Measurements from ENCODE around the gene TSEN54.
"Not testable (repeated sequence)": the region's sequence is repeated elsewhere in the genome, so short reads cannot be mapped to it uniquely, and the experiment has no call there.

The TSEN54 gene

DNA sequence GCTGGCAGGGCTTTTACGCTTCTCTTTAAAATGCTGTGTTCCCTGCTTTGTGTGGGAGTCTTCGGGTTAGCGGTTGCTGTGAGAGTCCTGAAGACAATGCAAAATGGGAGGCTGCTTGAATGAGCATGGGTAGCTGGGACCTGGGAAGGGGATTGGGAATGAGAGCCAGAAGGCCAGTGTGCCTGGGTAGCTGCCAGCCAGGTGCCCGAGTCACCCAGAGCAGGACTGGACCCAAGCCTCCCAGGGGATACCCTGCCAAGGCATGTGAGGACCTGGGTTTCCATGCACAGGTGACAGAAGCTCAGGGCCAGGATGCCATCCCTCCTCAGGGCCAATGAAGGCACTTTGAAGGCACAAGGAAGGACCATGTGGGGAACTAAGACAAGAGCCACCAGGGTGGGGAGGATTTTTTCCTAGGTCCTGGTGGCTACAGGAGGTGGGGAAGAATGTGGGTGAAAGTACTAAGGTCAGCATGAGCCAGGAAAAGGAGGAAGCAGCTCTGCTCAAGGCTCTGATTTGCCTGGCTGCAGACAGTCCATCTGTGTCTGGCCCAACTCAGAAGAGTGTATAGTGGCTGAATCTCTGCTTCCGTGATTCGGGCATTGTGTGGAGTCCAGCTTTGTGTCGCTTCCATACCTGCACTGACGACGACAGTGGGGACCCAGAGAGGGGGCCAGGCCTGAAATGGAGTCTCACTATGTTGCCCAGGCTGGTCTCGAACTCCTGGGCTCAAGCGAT is 39.4 kb upstream of the TSEN54 start:
- Histone ChIP-seq H3K27ac (ENCODE audit: insufficient read depth, low read depth, low read length, poor library complexity, severe bottlenecking) (peak overlapping the region; percentile 3), H3K27me3 (ENCODE audit: control insufficient read depth, insufficient read depth, low read length, poor library complexity, severe bottlenecking) (no peaks in the 10 kb centered on the region), H3K9me3 (ENCODE audit: control insufficient read depth, low read length) (no peaks in the 10 kb centered on the region), H3K36me3 (ENCODE audit: control insufficient read depth, insufficient read depth, low read length) (peaks cover 9% of the 10 kb centered on the region), H3K4me3 (ENCODE audit: insufficient read depth, low read depth, low read length) (no peak overlapping the region), H3K4me1 (ENCODE audit: control insufficient read depth, insufficient read depth, low read length) (peaks cover 53% of the 10 kb centered on the region)
- WGBS, 2 experiments: 84 to 86% methylated on average over 11 of the region's 11 CpGs

DNA sequence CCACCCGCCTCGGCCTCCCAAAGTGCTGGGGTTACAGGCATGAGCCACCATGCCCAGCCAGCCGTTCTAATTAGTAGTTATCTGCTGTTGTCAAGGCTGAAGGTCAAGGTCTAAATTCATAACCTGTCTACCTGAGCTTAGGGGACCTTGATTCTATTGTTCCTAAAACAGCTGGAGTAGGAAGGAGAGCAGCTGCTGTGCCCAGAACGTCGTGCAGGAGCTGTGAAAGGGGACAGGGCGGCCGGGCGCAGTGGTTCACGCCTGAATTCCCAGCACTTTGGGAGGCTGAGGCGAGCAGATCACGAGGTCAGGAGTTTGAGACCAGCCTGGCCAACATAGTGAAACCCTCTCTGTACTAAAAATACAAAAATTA is 38.9 kb upstream of the TSEN54 start:
- H3K27me3 ChIP-seq (ENCODE audit: control insufficient read depth, insufficient read depth, low read length, poor library complexity, severe bottlenecking); H3K36me3 ChIP-seq (ENCODE audit: control insufficient read depth, insufficient read depth, low read length); H3K4me3 ChIP-seq (ENCODE audit: insufficient read depth, low read depth, low read length); H3K9me3 ChIP-seq (ENCODE audit: control insufficient read depth, low read length); H3K27ac ChIP-seq (ENCODE audit: insufficient read depth, low read depth, low read length, poor library complexity, severe bottlenecking): not testable (repeated sequence)
- 95% methylated on average over 11 of the region's 11 CpGs for WGBS, 2 experiments
- H3K4me1 ChIP-seq (ENCODE audit: control insufficient read depth, insufficient read depth, low read length): peaks cover 53% of the 10 kb centered on the region

DNA sequence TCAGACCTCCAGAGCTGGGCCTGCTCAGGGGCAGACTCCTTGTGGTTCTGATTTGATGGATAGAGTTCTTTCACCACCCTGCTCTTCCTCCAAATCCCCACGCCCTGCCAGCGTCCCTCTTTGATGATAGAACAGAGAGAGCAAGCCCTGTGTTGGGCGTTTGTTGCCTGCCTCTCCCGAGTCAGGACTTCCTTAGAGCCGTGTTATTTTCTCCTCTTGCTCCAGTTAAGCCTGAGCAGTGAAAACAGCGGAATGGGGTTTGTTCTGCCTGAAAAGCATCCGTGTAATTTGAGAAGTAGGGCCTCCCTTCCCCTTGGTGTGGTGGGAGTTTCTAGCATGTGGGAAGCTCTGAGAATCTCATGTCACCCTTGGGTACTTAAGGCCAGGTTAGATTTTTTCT is 37.8 kb upstream of the TSEN54 start:
- Histone ChIP-seq H3K4me3 (ENCODE audit: insufficient read depth, low read depth, low read length) (no peak overlapping the region), H3K27me3 (ENCODE audit: control insufficient read depth, insufficient read depth, low read length, poor library complexity, severe bottlenecking) (no peaks in the 10 kb centered on the region), H3K36me3 (ENCODE audit: control insufficient read depth, insufficient read depth, low read length) (no peaks in the 10 kb centered on the region), H3K27ac (ENCODE audit: insufficient read depth, low read depth, low read length, poor library complexity, severe bottlenecking) (peak overlapping the region; percentile 79), H3K4me1 (ENCODE audit: control insufficient read depth, insufficient read depth, low read length) (peaks cover 53% of the 10 kb centered on the region), H3K9me3 (ENCODE audit: control insufficient read depth, low read length) (no peaks in the 10 kb centered on the region)
- whole genome bisulfite sequencing, 2 experiments: 32 to 42% methylated on average over 7 of the region's 7 CpGs

DNA sequence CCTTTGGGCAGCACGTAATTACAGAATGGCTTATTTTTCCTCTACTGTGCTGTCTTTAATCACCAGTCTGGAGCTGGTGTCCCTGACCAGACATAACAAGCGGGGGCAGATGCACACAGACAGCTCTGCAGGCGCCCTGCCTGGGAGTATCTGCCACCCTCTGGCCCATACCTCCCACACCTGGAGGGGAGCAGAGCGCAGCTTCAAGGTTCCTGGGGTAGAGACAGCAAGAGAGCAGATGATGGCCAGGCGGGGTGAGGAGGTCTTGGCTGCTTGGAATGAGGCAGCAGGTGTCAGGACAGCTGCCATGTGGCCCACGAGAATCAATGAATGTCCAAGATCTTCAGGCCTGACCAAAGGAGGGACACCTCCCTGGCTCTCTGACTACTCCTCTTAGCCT is 36.0 kb upstream of the TSEN54 start:
- no peaks in the 10 kb centered on the region for H3K36me3 ChIP-seq (ENCODE audit: control insufficient read depth, insufficient read depth, low read length)
- H3K27ac ChIP-seq (ENCODE audit: insufficient read depth, low read depth, low read length, poor library complexity, severe bottlenecking): no peak overlapping the region
- no peaks in the 10 kb centered on the region for H3K9me3 ChIP-seq (ENCODE audit: control insufficient read depth, low read length)
- 93 to 94% methylated on average over 6 of the region's 6 CpGs for WGBS, 2 experiments
- H3K4me3 ChIP-seq (ENCODE audit: insufficient read depth, low read depth, low read length): no peak overlapping the region
- no peaks in the 10 kb centered on the region for H3K27me3 ChIP-seq (ENCODE audit: control insufficient read depth, insufficient read depth, low read length, poor library complexity, severe bottlenecking)
- peaks cover 45% of the 10 kb centered on the region for H3K4me1 ChIP-seq (ENCODE audit: control insufficient read depth, insufficient read depth, low read length)

DNA sequence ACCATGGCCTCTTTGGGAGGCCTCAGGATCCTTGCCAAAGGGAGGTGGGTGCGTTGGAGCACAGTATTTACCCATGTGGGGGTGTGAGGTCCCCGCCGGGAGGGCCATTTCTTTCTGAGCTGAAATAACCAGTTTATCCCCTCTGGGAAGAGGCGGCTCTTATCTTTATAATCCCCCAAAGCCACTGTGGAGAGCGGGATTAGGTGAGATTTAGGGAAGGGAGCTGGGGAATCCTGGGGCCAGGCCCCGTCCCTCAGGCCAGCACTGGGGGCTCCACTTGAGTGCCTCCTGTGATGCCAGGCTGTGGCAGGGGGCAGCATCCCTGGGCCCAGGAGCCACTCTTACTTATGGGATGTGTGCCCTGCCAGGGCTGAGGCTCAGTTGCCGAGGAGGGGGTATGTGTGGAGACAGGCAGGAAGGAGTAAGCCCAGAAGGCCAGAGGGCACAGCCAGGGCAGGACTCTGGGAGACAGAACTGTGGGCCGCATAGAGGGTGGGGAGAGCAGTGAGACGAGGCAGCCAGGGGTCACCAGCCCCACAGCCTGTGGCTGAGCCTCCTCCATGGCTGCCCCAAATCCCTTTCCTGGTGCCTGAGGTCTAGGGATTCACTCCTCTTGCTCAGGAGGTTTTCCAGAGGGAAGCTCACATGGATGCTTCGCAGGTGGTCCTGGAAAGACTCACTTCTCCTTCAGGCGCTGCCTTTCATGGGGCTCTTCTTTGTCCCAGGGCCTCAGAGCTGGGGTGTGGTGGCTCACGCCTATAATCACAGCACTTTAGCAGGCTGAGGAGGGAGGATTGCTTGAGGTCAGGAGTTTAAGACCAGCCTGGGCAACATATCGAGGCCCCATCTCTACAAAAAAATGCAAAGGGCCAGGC is 34.9 kb upstream of the TSEN54 start:
- Histone ChIP-seq H3K27me3 (ENCODE audit: control insufficient read depth, insufficient read depth, low read length, poor library complexity, severe bottlenecking) (no peaks in the 10 kb centered on the region), H3K27ac (ENCODE audit: insufficient read depth, low read depth, low read length, poor library complexity, severe bottlenecking) (peak overlapping the region; percentile 77), H3K4me1 (ENCODE audit: control insufficient read depth, insufficient read depth, low read length) (peaks cover 34% of the 10 kb centered on the region), H3K4me3 (ENCODE audit: insufficient read depth, low read depth, low read length) (no peak overlapping the region), H3K9me3 (ENCODE audit: control insufficient read depth, low read length) (no peaks in the 10 kb centered on the region), H3K36me3 (ENCODE audit: control insufficient read depth, insufficient read depth, low read length) (no peaks in the 10 kb centered on the region)
- 61 to 72% methylated on average over 13 of the region's 13 CpGs for WGBS, 2 experiments

DNA sequence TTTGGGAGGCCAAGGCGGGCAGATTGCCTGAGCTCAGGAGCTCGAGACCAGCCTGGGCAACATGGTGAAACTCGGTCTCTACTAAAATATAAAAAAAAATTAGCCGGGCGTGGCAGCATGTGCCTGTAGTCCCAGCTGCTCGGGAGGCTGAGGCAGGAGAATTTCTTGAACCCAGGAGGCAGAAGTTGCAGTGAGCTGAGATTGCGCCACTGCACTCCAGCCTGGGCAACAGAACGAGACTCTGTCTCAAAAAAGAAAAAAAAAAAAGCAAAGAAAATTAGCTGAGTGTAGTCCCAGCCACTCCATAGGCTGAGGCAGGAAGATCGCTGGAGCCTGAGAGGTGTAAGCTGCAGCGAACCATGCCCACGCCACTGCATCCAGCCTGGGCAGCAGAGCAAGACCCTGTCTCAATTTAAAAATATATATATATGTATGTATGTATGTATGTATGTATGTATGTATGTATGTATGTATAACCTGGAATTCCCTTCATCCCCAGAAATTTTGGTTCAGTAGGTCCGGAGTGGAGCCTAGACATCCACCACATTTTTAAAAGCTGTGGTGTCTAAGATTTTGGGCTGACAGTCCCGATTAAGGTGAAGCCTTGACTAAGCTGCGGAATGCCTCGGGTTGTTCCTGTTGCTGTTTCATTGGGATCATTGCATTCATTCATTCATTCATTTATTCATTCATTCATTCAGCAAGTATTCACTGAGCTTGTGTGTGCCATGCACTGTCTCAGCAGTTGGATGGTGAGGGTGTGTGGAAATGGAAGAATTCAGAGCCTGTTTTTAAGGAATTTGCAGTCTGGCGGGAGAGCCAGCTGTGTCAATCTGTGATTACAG is 34.0 kb upstream of the TSEN54 start:
- Histone ChIP-seq H3K27ac (ENCODE audit: insufficient read depth, low read depth, low read length, poor library complexity, severe bottlenecking) (no peak overlapping the region), H3K27me3 (ENCODE audit: control insufficient read depth, insufficient read depth, low read length, poor library complexity, severe bottlenecking) (no peaks in the 10 kb centered on the region)
- WGBS, 2 experiments: 92 to 95% methylated on average over 16 of the region's 16 CpGs

DNA sequence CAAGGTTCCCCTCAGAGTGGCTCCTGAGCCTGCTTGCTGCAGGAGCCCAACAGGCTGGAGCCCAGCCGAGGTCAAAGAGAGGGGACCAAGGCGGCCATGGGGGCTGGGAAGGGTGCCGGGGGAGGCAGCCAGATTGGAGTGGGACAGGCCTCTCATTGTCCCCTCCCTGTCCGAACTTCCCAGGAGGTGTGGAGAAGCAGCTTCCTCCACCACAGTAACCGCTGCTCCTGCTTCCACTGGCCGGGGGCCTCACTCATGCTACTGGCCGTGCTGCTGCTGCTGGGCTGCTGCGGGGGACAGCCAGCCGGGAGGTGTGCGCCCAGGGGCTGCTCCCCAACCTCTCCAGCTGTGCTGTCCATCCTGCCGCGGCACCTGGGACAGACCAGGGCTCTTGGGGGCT is 30.6 kb upstream of the TSEN54 start:
- Histone ChIP-seq H3K9me3 (ENCODE audit: control insufficient read depth, low read length) (no peaks in the 10 kb centered on the region), H3K36me3 (ENCODE audit: control insufficient read depth, insufficient read depth, low read length) (no peaks in the 10 kb centered on the region), H3K4me3 (ENCODE audit: insufficient read depth, low read depth, low read length) (no peak overlapping the region), H3K27me3 (ENCODE audit: control insufficient read depth, insufficient read depth, low read length, poor library complexity, severe bottlenecking) (no peaks in the 10 kb centered on the region), H3K27ac (ENCODE audit: insufficient read depth, low read depth, low read length, poor library complexity, severe bottlenecking) (no peak overlapping the region), H3K4me1 (ENCODE audit: control insufficient read depth, insufficient read depth, low read length) (peaks cover 12% of the 10 kb centered on the region)
- 94 to 95% methylated on average over 12 of the region's 12 CpGs for WGBS, 2 experiments

More for the DNA sequence above, 34.0 kb upstream of the TSEN54 start:
- peaks cover 26% of the 10 kb centered on the region for H3K4me1 ChIP-seq (ENCODE audit: control insufficient read depth, insufficient read depth, low read length)
- no peaks in the 10 kb centered on the region for H3K36me3 ChIP-seq (ENCODE audit: control insufficient read depth, insufficient read depth, low read length)
- H3K4me3 ChIP-seq (ENCODE audit: insufficient read depth, low read depth, low read length): no peak overlapping the region
- H3K9me3 ChIP-seq (ENCODE audit: control insufficient read depth, low read length): no peaks in the 10 kb centered on the region

DNA sequence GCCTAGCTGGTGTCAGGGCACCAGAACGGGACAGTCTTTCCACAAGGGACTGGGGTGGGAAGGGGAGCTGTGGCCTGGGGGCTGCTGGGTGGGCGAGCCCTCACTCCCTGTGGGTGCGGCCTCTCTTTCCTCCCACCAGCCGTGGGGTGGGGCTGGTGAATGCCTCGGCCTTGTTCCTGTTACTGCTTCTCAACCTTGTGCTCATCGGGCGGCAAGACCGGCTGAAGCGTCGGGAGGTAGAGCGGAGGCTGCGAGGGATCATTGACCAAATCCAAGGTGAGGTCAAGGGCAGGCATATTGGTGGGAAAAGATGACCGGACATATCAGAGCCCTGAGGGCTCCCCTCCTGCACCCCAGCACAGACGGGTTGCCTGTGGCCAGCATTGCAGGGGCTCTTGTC is 30.2 kb upstream of the TSEN54 start:
- no peaks in the 10 kb centered on the region for H3K36me3 ChIP-seq (ENCODE audit: control insufficient read depth, insufficient read depth, low read length)
- no peaks in the 10 kb centered on the region for H3K27me3 ChIP-seq (ENCODE audit: control insufficient read depth, insufficient read depth, low read length, poor library complexity, severe bottlenecking)
- H3K4me1 ChIP-seq (ENCODE audit: control insufficient read depth, insufficient read depth, low read length): peaks cover 7% of the 10 kb centered on the region
- no peak overlapping the region for H3K27ac ChIP-seq (ENCODE audit: insufficient read depth, low read depth, low read length, poor library complexity, severe bottlenecking)
- no peaks in the 10 kb centered on the region for H3K9me3 ChIP-seq (ENCODE audit: control insufficient read depth, low read length)
- H3K4me3 ChIP-seq (ENCODE audit: insufficient read depth, low read depth, low read length): no peak overlapping the region
- WGBS, 2 experiments: 92 to 96% methylated on average over 14 of the region's 14 CpGs

DNA sequence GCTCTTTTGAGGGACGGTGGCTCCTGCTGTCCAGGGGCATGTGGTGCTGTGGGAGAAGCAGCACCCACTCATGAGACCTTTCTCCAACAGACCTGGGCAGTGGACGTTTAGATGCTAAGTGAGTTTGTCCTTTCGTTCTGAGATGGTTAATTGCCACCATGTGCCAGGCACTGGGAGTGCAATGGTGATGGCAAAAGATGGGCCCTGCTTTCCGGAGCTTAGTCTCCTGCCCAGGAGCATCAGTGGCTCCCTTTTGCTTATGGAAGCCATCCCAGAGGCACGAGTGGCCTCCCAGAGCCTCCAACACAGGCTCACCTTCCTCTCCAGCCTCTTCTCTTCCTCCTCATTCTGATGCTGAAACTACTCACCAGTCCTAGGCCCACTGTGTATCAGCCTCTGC is 29.4 kb upstream of the TSEN54 start:
- Histone ChIP-seq H3K4me3 (ENCODE audit: insufficient read depth, low read depth, low read length) (no peak overlapping the region), H3K27me3 (ENCODE audit: control insufficient read depth, insufficient read depth, low read length, poor library complexity, severe bottlenecking) (no peaks in the 10 kb centered on the region), H3K4me1 (ENCODE audit: control insufficient read depth, insufficient read depth, low read length) (no peaks in the 10 kb centered on the region), H3K27ac (ENCODE audit: insufficient read depth, low read depth, low read length, poor library complexity, severe bottlenecking) (no peak overlapping the region), H3K36me3 (ENCODE audit: control insufficient read depth, insufficient read depth, low read length) (peaks cover 8% of the 10 kb centered on the region), H3K9me3 (ENCODE audit: control insufficient read depth, low read length) (no peaks in the 10 kb centered on the region)
- WGBS, 2 experiments: 88 to 93% methylated on average over 5 of the region's 5 CpGs
